H1 (cell line): ENCODE data around the gene PRSS2. TPM values are rescaled to one million over a fixed set of nuclear protein-coding genes. Genes with fewer than 3 reads are reported as not detected.

Source experiments
- CHD1 ChIP-seq: IDR thresholded peaks from 2 replicates; pipeline ENCODE4 v1.6.1; 2012; ENCODE audit warnings: low read depth, low read length, improper control_type of control experiment
- CREB1 ChIP-seq: IDR thresholded peaks from 2 replicates; pipeline ENCODE4 v1.6.1; 2012; ENCODE audit warnings: inconsistent platforms
- NRF1 ChIP-seq: IDR thresholded peaks from 2 replicates; pipeline ENCODE4 v1.6.1; 2011; ENCODE audit warnings: mild to moderate bottlenecking, low read depth, low read length, improper control_type of control experiment
- RBBP5 ChIP-seq: IDR thresholded peaks from 2 replicates; pipeline ENCODE4 v1.7.1; 2012; ENCODE audit warnings: low read depth, mild to moderate bottlenecking, inconsistent platforms, low read length, moderate library complexity, borderline replicate concordance
- TAF1 ChIP-seq: IDR thresholded peaks from 2 replicates; pipeline ENCODE4 v1.6.1; 2011; ENCODE audit warnings: mild to moderate bottlenecking, low read depth, low read length
- polyA plus RNA-seq, 7 experiments: library from polyadenylated mRNA; depleted of rRNA in 3 of 7; stranded (reverse) in 5 of 7; unstranded in 2 of 7; fragments of >200 nt in 5 of 7; fragments of 200-250 nt in 2 of 7; gene quantifications; 1 replicate in 5 of 7; 2 replicates in 1 of 7; 4 replicates in 1 of 7; pipeline versions ENCODE4 v1.2.1 to v1.2.3, GENCODE V29; 2011 to 2013; ENCODE audit warnings: missing spikeins in 2 of 7, mixed read lengths in 2 of 7
- total RNA-seq: library from RNA; stranded (reverse); fragmentation: NEBNext Ultra II Directional; extraction: Animal tissue kit (Norgen Biotek cat#: 25700); gene quantifications from 2 replicates; pipeline ENCODE4 v1.2.1, GENCODE V29; 2021
- TF ChIP-seq, protein P1 (sequence below): fragments of 300-600 bp; sonication (generic); IDR thresholded peaks from 2 replicates; pipeline ENCODE4 v1.7.1; 2012; ENCODE audit warnings: low read length, moderate library complexity, mild to moderate bottlenecking, inconsistent platforms; ENCODE audit not compliant: insufficient replicate concordance
- TF ChIP-seq, protein P2 (sequence below): IDR thresholded peaks from 2 replicates; pipeline ENCODE4 v1.6.1; 2012; ENCODE audit warnings: low read length, inconsistent platforms

The PRSS2 gene
- total and polyA plus RNA-seq, 2 of the 8 experiments (the other 6 are each of a cell fraction or from before 2014, with no cell fraction given), result not detected

GRCh38 chr7:142813699-142814098 is 42.9 kb downstream of the PRSS2 start (continued):
- TF ChIP-seq, protein P1, sequence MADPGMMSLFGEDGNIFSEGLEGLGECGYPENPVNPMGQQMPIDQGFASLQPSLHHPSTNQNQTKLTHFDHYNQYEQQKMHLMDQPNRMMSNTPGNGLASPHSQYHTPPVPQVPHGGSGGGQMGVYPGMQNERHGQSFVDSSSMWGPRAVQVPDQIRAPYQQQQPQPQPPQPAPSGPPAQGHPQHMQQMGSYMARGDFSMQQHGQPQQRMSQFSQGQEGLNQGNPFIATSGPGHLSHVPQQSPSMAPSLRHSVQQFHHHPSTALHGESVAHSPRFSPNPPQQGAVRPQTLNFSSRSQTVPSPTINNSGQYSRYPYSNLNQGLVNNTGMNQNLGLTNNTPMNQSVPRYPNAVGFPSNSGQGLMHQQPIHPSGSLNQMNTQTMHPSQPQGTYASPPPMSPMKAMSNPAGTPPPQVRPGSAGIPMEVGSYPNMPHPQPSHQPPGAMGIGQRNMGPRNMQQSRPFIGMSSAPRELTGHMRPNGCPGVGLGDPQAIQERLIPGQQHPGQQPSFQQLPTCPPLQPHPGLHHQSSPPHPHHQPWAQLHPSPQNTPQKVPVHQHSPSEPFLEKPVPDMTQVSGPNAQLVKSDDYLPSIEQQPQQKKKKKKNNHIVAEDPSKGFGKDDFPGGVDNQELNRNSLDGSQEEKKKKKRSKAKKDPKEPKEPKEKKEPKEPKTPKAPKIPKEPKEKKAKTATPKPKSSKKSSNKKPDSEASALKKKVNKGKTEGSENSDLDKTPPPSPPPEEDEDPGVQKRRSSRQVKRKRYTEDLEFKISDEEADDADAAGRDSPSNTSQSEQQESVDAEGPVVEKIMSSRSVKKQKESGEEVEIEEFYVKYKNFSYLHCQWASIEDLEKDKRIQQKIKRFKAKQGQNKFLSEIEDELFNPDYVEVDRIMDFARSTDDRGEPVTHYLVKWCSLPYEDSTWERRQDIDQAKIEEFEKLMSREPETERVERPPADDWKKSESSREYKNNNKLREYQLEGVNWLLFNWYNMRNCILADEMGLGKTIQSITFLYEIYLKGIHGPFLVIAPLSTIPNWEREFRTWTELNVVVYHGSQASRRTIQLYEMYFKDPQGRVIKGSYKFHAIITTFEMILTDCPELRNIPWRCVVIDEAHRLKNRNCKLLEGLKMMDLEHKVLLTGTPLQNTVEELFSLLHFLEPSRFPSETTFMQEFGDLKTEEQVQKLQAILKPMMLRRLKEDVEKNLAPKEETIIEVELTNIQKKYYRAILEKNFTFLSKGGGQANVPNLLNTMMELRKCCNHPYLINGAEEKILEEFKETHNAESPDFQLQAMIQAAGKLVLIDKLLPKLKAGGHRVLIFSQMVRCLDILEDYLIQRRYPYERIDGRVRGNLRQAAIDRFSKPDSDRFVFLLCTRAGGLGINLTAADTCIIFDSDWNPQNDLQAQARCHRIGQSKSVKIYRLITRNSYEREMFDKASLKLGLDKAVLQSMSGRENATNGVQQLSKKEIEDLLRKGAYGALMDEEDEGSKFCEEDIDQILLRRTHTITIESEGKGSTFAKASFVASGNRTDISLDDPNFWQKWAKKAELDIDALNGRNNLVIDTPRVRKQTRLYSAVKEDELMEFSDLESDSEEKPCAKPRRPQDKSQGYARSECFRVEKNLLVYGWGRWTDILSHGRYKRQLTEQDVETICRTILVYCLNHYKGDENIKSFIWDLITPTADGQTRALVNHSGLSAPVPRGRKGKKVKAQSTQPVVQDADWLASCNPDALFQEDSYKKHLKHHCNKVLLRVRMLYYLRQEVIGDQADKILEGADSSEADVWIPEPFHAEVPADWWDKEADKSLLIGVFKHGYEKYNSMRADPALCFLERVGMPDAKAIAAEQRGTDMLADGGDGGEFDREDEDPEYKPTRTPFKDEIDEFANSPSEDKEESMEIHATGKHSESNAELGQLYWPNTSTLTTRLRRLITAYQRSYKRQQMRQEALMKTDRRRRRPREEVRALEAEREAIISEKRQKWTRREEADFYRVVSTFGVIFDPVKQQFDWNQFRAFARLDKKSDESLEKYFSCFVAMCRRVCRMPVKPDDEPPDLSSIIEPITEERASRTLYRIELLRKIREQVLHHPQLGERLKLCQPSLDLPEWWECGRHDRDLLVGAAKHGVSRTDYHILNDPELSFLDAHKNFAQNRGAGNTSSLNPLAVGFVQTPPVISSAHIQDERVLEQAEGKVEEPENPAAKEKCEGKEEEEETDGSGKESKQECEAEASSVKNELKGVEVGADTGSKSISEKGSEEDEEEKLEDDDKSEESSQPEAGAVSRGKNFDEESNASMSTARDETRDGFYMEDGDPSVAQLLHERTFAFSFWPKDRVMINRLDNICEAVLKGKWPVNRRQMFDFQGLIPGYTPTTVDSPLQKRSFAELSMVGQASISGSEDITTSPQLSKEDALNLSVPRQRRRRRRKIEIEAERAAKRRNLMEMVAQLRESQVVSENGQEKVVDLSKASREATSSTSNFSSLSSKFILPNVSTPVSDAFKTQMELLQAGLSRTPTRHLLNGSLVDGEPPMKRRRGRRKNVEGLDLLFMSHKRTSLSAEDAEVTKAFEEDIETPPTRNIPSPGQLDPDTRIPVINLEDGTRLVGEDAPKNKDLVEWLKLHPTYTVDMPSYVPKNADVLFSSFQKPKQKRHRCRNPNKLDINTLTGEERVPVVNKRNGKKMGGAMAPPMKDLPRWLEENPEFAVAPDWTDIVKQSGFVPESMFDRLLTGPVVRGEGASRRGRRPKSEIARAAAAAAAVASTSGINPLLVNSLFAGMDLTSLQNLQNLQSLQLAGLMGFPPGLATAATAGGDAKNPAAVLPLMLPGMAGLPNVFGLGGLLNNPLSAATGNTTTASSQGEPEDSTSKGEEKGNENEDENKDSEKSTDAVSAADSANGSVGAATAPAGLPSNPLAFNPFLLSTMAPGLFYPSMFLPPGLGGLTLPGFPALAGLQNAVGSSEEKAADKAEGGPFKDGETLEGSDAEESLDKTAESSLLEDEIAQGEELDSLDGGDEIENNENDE, result no peak
- no peak for TF ChIP-seq NRF1
- no peak for TF ChIP-seq CHD1
- no peak for TF ChIP-seq TAF1
- TF ChIP-seq RBBP5, result no peak
- TF ChIP-seq CREB1, result no peak
- TF ChIP-seq, protein P2, sequence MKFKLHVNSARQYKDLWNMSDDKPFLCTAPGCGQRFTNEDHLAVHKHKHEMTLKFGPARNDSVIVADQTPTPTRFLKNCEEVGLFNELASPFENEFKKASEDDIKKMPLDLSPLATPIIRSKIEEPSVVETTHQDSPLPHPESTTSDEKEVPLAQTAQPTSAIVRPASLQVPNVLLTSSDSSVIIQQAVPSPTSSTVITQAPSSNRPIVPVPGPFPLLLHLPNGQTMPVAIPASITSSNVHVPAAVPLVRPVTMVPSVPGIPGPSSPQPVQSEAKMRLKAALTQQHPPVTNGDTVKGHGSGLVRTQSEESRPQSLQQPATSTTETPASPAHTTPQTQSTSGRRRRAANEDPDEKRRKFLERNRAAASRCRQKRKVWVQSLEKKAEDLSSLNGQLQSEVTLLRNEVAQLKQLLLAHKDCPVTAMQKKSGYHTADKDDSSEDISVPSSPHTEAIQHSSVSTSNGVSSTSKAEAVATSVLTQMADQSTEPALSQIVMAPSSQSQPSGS, result no peak
